Calu3 (cell line): Measurements from ENCODE around the gene SYK. TPM values are rescaled to one million over a fixed set of nuclear protein-coding genes. Genes with fewer than 3 reads are reported as not detected.

Source experiments
- BruUV-seq: library from RNA; stranded (reverse); fragments of 400-500 nt; replicated peaks from 2 replicates; lab custom pipeline; 2021; lab: Mats Ljungman, UMichigan
- CTCF ChIA-PET: fragments of 300-600 bp; sonication (Branson Sonifier 250); formaldehyde crosslinking; loops from one replicate; lab custom pipeline; 2022; ENCODE audit warnings: antibody characterized with exemption; lab: Charles Lee
- DNase-seq: peaks from one replicate; pipeline ENCODE4 v3.0.0; 2022
- H3K27ac Mint-ChIP-seq: one replicate; pipeline ENCODE4 v1.8.0; 2022; ENCODE audit warnings: mixed read lengths; ENCODE audit not compliant: unreplicated experiment
- H3K27me3 Mint-ChIP-seq: one replicate; pipeline ENCODE4 v1.8.0; 2022; ENCODE audit warnings: mixed read lengths; ENCODE audit not compliant: unreplicated experiment
- H3K36me3 Mint-ChIP-seq: one replicate; pipeline ENCODE4 v1.8.0; 2022; ENCODE audit warnings: mild to moderate bottlenecking, moderate library complexity, mixed read lengths; ENCODE audit not compliant: insufficient read depth, unreplicated experiment
- H3K4me1 Mint-ChIP-seq: one replicate; pipeline ENCODE4 v1.8.0; 2022; ENCODE audit warnings: mild to moderate bottlenecking, low read depth, mixed read lengths; ENCODE audit not compliant: unreplicated experiment
- H3K4me3 Mint-ChIP-seq: one replicate; pipeline ENCODE4 v1.8.0; 2022; ENCODE audit warnings: mild to moderate bottlenecking, low read depth, moderate library complexity, mixed read lengths; ENCODE audit not compliant: unreplicated experiment
- H3K9me3 Mint-ChIP-seq: one replicate; pipeline ENCODE4 v1.8.0; 2022; ENCODE audit warnings: low read depth, mixed read lengths; ENCODE audit not compliant: unreplicated experiment
- intact Hi-C: fragments of 100-400 bp; cut with micrococcal nuclease; formaldehyde crosslinking; loops from one replicate; pipeline ENCODE4 v1.10.0; 2022; ENCODE audit not compliant: unreplicated experiment
- total RNA-seq: library from RNA; stranded (reverse); gene quantifications from 2 replicates; pipeline ENCODE4 v1.2.3, GENCODE V29; 2022
- TF ChIP-seq, protein P1 (sequence below): fragments of 200-600 bp; IDR thresholded peaks from one replicate; pipeline ENCODE4 v1.8.0; 2022; ENCODE audit warnings: antibody characterized with exemption; ENCODE audit not compliant: unreplicated experiment

Gene SYK
- total RNA-seq, 1 experiment from 2014 or later = 14.8 TPM

DNA sequence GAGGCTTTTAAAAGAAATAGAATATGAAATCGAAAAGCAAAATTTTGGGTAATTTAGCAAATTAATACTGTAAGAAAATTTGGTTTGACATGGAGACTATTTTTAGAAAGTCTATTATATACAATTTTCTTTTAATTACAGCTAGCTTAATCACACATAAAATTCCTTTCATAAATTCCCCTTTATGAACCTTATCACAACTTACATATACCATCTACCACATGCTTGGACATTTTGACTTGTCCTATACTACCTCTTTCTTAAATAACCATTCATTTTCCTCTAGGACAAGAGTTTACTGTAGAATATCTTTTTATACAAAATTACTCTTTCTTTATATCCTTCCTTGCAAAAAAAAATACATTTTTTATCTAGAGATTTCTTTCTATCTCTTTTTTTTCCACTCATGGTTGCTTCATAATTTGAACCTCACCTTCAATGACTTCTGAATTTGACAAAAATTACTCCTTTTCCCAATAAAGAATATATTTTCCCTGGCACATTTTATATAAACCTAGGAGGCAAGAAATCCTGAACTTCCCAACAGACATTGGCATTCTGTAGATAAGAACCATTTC, 34.0 kb upstream of the SYK start:
- CTCF ChIA-PET = no interaction called here
- H3K9me3 Mint-ChIP-seq = peaks cover 7% of the 10 kb centered on the region
- intact Hi-C loops = no loop called here

DNA sequence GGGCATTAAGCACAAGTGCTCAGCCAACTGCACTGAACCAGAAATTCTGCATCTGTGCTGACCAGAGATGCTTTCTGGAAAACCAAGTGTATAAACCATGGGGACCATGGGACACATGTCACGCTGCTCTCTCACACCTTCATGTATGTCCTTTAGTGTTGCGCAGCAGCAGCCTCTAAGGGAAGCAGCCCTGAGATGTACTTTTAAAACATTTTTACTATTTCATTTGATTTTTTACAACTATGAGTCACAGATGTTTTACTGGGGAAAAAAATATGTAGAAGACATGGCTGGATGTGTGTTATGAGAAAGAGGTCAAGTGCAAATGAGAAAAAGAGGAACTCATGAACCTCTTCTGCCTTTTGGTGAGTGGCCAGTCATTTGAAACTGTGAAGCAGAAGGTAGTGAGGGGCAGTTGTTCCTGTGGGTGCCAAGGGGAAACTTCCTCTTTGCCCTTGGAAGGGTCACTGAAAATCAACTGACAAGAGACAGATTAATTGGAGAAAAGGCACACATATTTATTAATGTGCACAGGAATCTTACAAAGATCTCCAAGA, 31.4 kb upstream of the SYK start:
- peaks cover 5% of the 10 kb centered on the region for H3K27me3 Mint-ChIP-seq
- H3K27ac Mint-ChIP-seq = no peak overlapping the region
- no peaks in the 10 kb centered on the region for H3K36me3 Mint-ChIP-seq
- H3K9me3 Mint-ChIP-seq = peaks cover 4% of the 10 kb centered on the region
- intact Hi-C loops = loop anchor here (5.0 kb wide), 2 partner anchors 102 to 628 kb away; no protein-coding TSS in a partner anchor
- H3K4me3 Mint-ChIP-seq = no peak overlapping the region
- TF ChIP-seq, protein P1, sequence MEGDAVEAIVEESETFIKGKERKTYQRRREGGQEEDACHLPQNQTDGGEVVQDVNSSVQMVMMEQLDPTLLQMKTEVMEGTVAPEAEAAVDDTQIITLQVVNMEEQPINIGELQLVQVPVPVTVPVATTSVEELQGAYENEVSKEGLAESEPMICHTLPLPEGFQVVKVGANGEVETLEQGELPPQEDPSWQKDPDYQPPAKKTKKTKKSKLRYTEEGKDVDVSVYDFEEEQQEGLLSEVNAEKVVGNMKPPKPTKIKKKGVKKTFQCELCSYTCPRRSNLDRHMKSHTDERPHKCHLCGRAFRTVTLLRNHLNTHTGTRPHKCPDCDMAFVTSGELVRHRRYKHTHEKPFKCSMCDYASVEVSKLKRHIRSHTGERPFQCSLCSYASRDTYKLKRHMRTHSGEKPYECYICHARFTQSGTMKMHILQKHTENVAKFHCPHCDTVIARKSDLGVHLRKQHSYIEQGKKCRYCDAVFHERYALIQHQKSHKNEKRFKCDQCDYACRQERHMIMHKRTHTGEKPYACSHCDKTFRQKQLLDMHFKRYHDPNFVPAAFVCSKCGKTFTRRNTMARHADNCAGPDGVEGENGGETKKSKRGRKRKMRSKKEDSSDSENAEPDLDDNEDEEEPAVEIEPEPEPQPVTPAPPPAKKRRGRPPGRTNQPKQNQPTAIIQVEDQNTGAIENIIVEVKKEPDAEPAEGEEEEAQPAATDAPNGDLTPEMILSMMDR = no peak
- no peaks in the 10 kb centered on the region for H3K4me1 Mint-ChIP-seq
- BruUV-seq = no TSS peak
- CTCF ChIA-PET = interaction anchor here (0.6 kb wide), 1 partner anchor 9 kb away, joined by 3 read pairs; no protein-coding TSS in a partner anchor
- no peak for DNase-seq

More for the DNA sequence above, 34.0 kb upstream of the SYK start:
- no peak for DNase-seq
- TF ChIP-seq, protein P1 = no peak
- Mint-ChIP-seq H3K27me3 (peaks cover 10% of the 10 kb centered on the region), H3K27ac (no peak overlapping the region), H3K4me1 (no peaks in the 10 kb centered on the region), H3K36me3 (no peaks in the 10 kb centered on the region), H3K4me3 (no peak overlapping the region)
- no TSS peak for BruUV-seq

DNA sequence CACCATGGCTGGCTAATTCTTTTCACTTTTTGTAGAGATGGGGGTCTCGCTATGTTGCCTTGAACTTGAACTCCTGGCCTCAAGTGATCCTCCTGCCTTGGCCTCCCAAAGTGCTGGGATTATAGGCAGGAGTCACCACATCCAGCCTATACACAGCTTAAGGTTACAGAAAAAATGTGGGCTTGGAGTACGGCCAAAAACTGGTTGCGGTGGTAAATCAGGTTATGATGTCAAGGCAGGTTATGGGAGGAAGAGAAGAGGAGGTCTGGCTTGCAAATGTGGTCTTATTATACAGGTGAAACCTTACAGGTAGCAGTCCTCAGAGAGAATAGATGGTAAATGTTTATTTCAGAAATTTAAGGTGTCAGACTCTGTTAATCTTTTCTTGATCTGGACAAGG, 30.7 kb upstream of the SYK start:
- intact Hi-C loops = loop anchor here (5.0 kb wide), 2 partner anchors 101 to 629 kb away; no protein-coding TSS in a partner anchor
- Mint-ChIP-seq H3K27ac (no peak overlapping the region), H3K9me3 (peaks cover 2% of the 10 kb centered on the region), H3K4me3 (no peak overlapping the region), H3K27me3 (no peaks in the 10 kb centered on the region), H3K4me1 (no peaks in the 10 kb centered on the region), H3K36me3 (no peaks in the 10 kb centered on the region)
- CTCF ChIA-PET = interaction anchor here (0.6 kb wide), 1 partner anchor 9 kb away, joined by 3 read pairs; no protein-coding TSS in a partner anchor
- BruUV-seq = no TSS peak
- peak; percentile 15 for DNase-seq
- TF ChIP-seq, protein P1 = no peak

DNA sequence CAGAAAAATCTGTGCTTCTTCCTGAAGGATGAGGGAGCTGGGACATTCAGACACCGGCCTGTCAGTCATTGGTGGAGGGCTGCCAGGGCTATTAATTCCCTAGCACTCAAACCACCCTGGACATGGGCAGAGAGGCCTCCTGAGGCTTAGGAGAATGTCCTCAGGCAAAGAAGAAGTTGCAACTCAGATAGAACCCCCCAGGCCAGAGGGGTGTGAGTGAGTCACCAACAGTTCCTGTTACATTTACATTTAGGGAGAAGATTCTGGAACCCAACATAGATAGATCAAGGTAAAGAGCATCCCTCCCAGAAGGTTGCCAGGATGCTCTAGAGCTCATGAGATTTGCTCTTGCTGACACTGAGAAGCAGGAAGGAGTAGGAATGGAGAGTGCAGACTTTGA, 29.2 kb upstream of the SYK start:
- no TSS peak for BruUV-seq
- no peak for DNase-seq
- Mint-ChIP-seq H3K27me3 (no peaks in the 10 kb centered on the region), H3K9me3 (no peaks in the 10 kb centered on the region), H3K36me3 (no peaks in the 10 kb centered on the region), H3K27ac (no peak overlapping the region), H3K4me1 (no peaks in the 10 kb centered on the region), H3K4me3 (no peak overlapping the region)
- intact Hi-C loops = loop anchor here (5.0 kb wide), 2 partner anchors 100 to 630 kb away; no protein-coding TSS in a partner anchor
- TF ChIP-seq, protein P1 = no peak
- CTCF ChIA-PET = no interaction called here
